NB4 (cell line): ENCODE measurements around the gene BBS4.

ENCODE experiments used
- POLR2A ChIP-seq: IDR thresholded peaks from 2 replicates; pipeline ENCODE4 v1.6.1; 2011; ENCODE audit warnings: mild to moderate bottlenecking; ENCODE audit not compliant: insufficient read length; ENCODE audit errors: extremely low read depth
- TF ChIP-seq, protein P1 (sequence below): IDR thresholded peaks from one replicate; pipeline ENCODE4 v1.5.1; 2012; ENCODE audit warnings: low read depth, low read length

- no peak for TF ChIP-seq POLR2A
- TF ChIP-seq, protein P1, sequence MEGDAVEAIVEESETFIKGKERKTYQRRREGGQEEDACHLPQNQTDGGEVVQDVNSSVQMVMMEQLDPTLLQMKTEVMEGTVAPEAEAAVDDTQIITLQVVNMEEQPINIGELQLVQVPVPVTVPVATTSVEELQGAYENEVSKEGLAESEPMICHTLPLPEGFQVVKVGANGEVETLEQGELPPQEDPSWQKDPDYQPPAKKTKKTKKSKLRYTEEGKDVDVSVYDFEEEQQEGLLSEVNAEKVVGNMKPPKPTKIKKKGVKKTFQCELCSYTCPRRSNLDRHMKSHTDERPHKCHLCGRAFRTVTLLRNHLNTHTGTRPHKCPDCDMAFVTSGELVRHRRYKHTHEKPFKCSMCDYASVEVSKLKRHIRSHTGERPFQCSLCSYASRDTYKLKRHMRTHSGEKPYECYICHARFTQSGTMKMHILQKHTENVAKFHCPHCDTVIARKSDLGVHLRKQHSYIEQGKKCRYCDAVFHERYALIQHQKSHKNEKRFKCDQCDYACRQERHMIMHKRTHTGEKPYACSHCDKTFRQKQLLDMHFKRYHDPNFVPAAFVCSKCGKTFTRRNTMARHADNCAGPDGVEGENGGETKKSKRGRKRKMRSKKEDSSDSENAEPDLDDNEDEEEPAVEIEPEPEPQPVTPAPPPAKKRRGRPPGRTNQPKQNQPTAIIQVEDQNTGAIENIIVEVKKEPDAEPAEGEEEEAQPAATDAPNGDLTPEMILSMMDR, result no peak
These were observed 74.7 kb downstream of the BBS4 start for GRCh38 chr15:72760590-72761260.
